GM18520 (cell line): ENCODE results near the gene C2CD4C.
"Not testable (repeated sequence)": the region's sequence is repeated elsewhere in the genome, so short reads cannot be mapped to it uniquely, and the experiment has no call there.

Source experiments
- ATAC-seq: cut with Tn5 transposase; IDR thresholded peaks from one replicate; pipeline ENCODE4 v1.9.1; 2021; ENCODE audit not compliant: unreplicated experiment

Gene C2CD4C

GRCh38 chr19:384799-385169 lies 24.2 kb downstream of the C2CD4C start:
- ATAC-seq, result no peak

GRCh38 chr19:383922-384798 lies 24.8 kb downstream of the C2CD4C start:
- no peak for ATAC-seq

GRCh38 chr19:383040-383439 lies 25.9 kb downstream of the C2CD4C start:
- ATAC-seq, result no peak

GRCh38 chr19:382578-382977 lies 26.4 kb downstream of the C2CD4C start:
- ATAC-seq, result not testable (repeated sequence)

- ATAC-seq, result not testable (repeated sequence)
These were observed 27.0 kb downstream of the C2CD4C start for GRCh38 chr19:381901-382300.

- not testable (repeated sequence) for ATAC-seq
These were observed 28.2 kb downstream of the C2CD4C start for GRCh38 chr19:380618-381219.

- ATAC-seq, result no peak
These were observed 29.2 kb downstream of the C2CD4C start for GRCh38 chr19:379796-380195.

GRCh38 chr19:378706-379105 lies 30.2 kb downstream of the C2CD4C start:
- no peak for ATAC-seq

- ATAC-seq, result no peak
These were observed 31.0 kb downstream of the C2CD4C start for GRCh38 chr19:377801-378581.

GRCh38 chr19:376111-376470 lies 32.9 kb downstream of the C2CD4C start:
- ATAC-seq, result no peak

- no peak for ATAC-seq
These were observed 33.4 kb downstream of the C2CD4C start for GRCh38 chr19:375395-376110.

- ATAC-seq, result no peak
These were observed 34.1 kb downstream of the C2CD4C start for GRCh38 chr19:374886-375235.

GRCh38 chr19:374183-374885 lies 34.6 kb downstream of the C2CD4C start:
- ATAC-seq, result no peak

- no peak for ATAC-seq
These were observed 35.4 kb downstream of the C2CD4C start for GRCh38 chr19:373391-374182.

- ATAC-seq, result no peak
These were observed 36.5 kb downstream of the C2CD4C start for GRCh38 chr19:372306-372890.

- no peak for ATAC-seq
These were observed 37.3 kb downstream of the C2CD4C start for GRCh38 chr19:371501-372168.

- ATAC-seq, result no peak
These were observed 38.2 kb downstream of the C2CD4C start for GRCh38 chr19:370641-371330.

GRCh38 chr19:369876-370275 lies 39.1 kb downstream of the C2CD4C start:
- no peak for ATAC-seq
